HCT116 (cell line): ENCODE data around the gene NEURL1. TPM values are rescaled to one million over a fixed set of nuclear protein-coding genes. Genes with fewer than 3 reads are reported as not detected.
"Not testable (repeated sequence)": the region's sequence is repeated elsewhere in the genome, so short reads cannot be mapped to it uniquely, and the experiment has no call there.

Source experiments
- ATAC-seq: fragments of 200-7000 bp; cut with Tn5 transposase; 2 replicates; pipeline ENCODE4 v1.9.1; 2020; ENCODE audit warnings: mild to moderate bottlenecking, moderate library complexity
- BruUV-seq: library from RNA; stranded (reverse); fragments of 400-500 nt; replicated peaks from 2 replicates; lab custom pipeline; 2021; lab: Mats Ljungman, UMichigan
- CTCF ChIA-PET: fragments of 300-600 bp; sonication (Branson Sonifier 250); formaldehyde crosslinking; loops from one replicate; lab custom pipeline; 2021; ENCODE audit warnings: antibody characterized with exemption; lab: Charles Lee
- POLR2A ChIA-PET: fragments of 300-600, 350-600 bp; sonication (Branson Sonifier 250); formaldehyde crosslinking; loops from one replicate; lab custom pipeline; 2021; ENCODE audit warnings: antibody characterized with exemption; lab: Charles Lee
- RAD21 ChIA-PET, 2 experiments: fragments of 300-600 bp; sonication (Branson Sonifier 250); formaldehyde crosslinking; loops; one replicate each; lab custom pipeline; 2023; ENCODE audit warnings: low total read pairs in 2 of 2; ENCODE audit not compliant: uncharacterized antibody in 2 of 2, unreplicated experiment in 2 of 2, low non-redundant PET in 1 of 2; lab: Charles Lee
- DNase-seq: peaks from one replicate; pipeline ENCODE4 v3.0.0-alpha.2; 2010; ENCODE audit warnings: low read depth, low spot score
- H2AFZ ChIP-seq: fragments of 200-600 bp; shearing (Covaris generic), sonication (generic); 2 replicates; pipeline ENCODE4 v1.6.1; 2017; ENCODE audit warnings: low read depth, mixed run types, mixed read lengths, antibody characterized with exemption, low read length; ENCODE audit not compliant: poor library complexity, severe bottlenecking
- H3K27ac ChIP-seq: 2 replicates; pipeline ENCODE4 v1.5.1; 2012; ENCODE audit warnings: low read depth, low read length
- H3K27me3 ChIP-seq: fragments of 200-600 bp; sonication (generic); 2 replicates; pipeline ENCODE4 v1.6.1; 2016; ENCODE audit warnings: mixed run types, low read length, mixed read lengths; ENCODE audit not compliant: insufficient read depth
- H3K36me3 ChIP-seq, 2 experiments: fragments of 200-500 bp in 1 of 2; fragments of 200-600 bp in 1 of 2; sonication (Bioruptor generic) in 1 of 2; sonication (generic) in 1 of 2; 2 replicates each; pipeline versions ENCODE4 v1.5.1 to v1.6.1; 2014 to 2016; ENCODE audit warnings: low read length in 2 of 2, inconsistent platforms in 1 of 2, mixed read lengths in 1 of 2, mixed run types in 1 of 2; ENCODE audit not compliant: insufficient read depth in 2 of 2, control insufficient read depth in 1 of 2
- H3K4me1 ChIP-seq, 2 experiments: fragments of 200-600 bp in 1 of 2; sonication (generic) in 1 of 2; 2 replicates each; pipeline versions ENCODE4 v1.5.1 to v1.6.1; 2012 to 2017; ENCODE audit warnings: low read length in 2 of 2, inconsistent platforms in 1 of 2, mild to moderate bottlenecking in 1 of 2, mixed read lengths in 1 of 2, mixed run types in 1 of 2, moderate library complexity in 1 of 2; ENCODE audit not compliant: insufficient read depth in 2 of 2, control insufficient read depth in 1 of 2
- H3K4me2 ChIP-seq: fragments of 200-600 bp; sonication (generic); 2 replicates; pipeline ENCODE4 v1.6.1; 2017; ENCODE audit warnings: mixed run types, low read length, mixed read lengths
- H3K4me3 ChIP-seq, 2 experiments: fragments of 200-600 bp in 1 of 2; sonication (generic) in 1 of 2; replicated peaks in 1 of 2; 2 replicates each; pipeline ENCODE4 v1.5.1; 2011 to 2016; ENCODE audit warnings: low read length in 2 of 2, control low read depth in 1 of 2, low read depth in 1 of 2, mild to moderate bottlenecking in 1 of 2, mixed read lengths in 1 of 2, mixed run types in 1 of 2
- H3K79me2 ChIP-seq: fragments of 200-600 bp; sonication (generic); 2 replicates; pipeline ENCODE4 v1.6.1; 2017; ENCODE audit warnings: mild to moderate bottlenecking, mixed run types, low read length, moderate library complexity, mixed read lengths; ENCODE audit not compliant: insufficient read depth
- H3K9ac ChIP-seq: fragments of 200-600 bp; sonication (generic); 2 replicates; pipeline ENCODE4 v1.6.1; 2016; ENCODE audit warnings: low read length, mixed read lengths
- H3K9me2 ChIP-seq: fragments of 200-600 bp; sonication (generic), shearing (Covaris generic); 2 replicates; pipeline ENCODE4 v1.6.1; 2017; ENCODE audit warnings: mixed run types, mild to moderate bottlenecking, moderate library complexity; ENCODE audit not compliant: insufficient read depth
- H3K9me3 ChIP-seq, 2 experiments: fragments of 200-500 bp in 1 of 2; fragments of 200-600 bp in 1 of 2; sonication (Bioruptor generic) in 1 of 2; sonication (generic) in 1 of 2; 2 replicates each; pipeline ENCODE4 v1.6.1; 2014 to 2017; ENCODE audit warnings: low read length in 2 of 2, mixed read lengths in 2 of 2, inconsistent platforms in 1 of 2, low read depth in 1 of 2, mild to moderate bottlenecking in 1 of 2, mixed run types in 1 of 2, moderate library complexity in 1 of 2; ENCODE audit not compliant: control insufficient read depth in 1 of 2, insufficient read depth in 1 of 2
- H4K20me1 ChIP-seq: fragments of 200-600 bp; sonication (generic), shearing (Covaris generic); 2 replicates; pipeline ENCODE4 v1.6.1; 2017; ENCODE audit warnings: mixed run types, mild to moderate bottlenecking, moderate library complexity; ENCODE audit not compliant: insufficient read depth
- CTCF ChIP-seq, 3 experiments: fragments of 200-600 bp in 1 of 3; sonication (generic) in 1 of 3; IDR thresholded peaks in 2 of 3; conservative IDR thresholded peaks in 1 of 3; 2 replicates each; pipeline ENCODE4 v1.5.1; 2012 to 2017; ENCODE audit warnings: low read depth in 2 of 3, low read length in 2 of 3, antibody characterized with exemption in 1 of 3, borderline replicate concordance in 1 of 3, control low read depth in 1 of 3, mild to moderate bottlenecking in 1 of 3, mixed read lengths in 1 of 3, mixed run types in 1 of 3, moderate library complexity in 1 of 3; ENCODE audit not compliant: insufficient read depth in 1 of 3
- ELF1 ChIP-seq: IDR thresholded peaks from 2 replicates; pipeline ENCODE4 v1.6.1; 2012; ENCODE audit warnings: low read depth, borderline replicate concordance
- EZH2 ChIP-seq: fragments of 200-600 bp; sonication (generic); IDR thresholded peaks from 2 replicates; pipeline ENCODE4 v1.6.1; 2017; ENCODE audit warnings: antibody characterized with exemption, mixed run types
- JUND ChIP-seq: IDR thresholded peaks from 2 replicates; pipeline ENCODE4 v1.6.1; 2012
- SIN3A ChIP-seq: IDR thresholded peaks from 2 replicates; pipeline ENCODE4 v1.6.1; 2012; ENCODE audit warnings: low read depth
- SP1 ChIP-seq: IDR thresholded peaks from 2 replicates; pipeline ENCODE4 v1.6.1; 2012; ENCODE audit warnings: low read depth
- ZFX ChIP-seq: fragments of 450-650 bp; IDR thresholded peaks from 2 replicates; pipeline ENCODE4 v1.6.1; 2017
- intact Hi-C: fragments of 100-400 bp; cut with micrococcal nuclease; formaldehyde crosslinking; loops from 2 replicates; pipeline ENCODE4 v1.10.0; 2022
- total RNA-seq: library from RNA; stranded (reverse); gene quantifications from one replicate; pipeline ENCODE4 v1.2.1, GENCODE V29; 2021; ENCODE audit not compliant: unreplicated experiment

The NEURL1 gene
- total RNA-seq, 1 experiment from 2014 or later: 1.4 TPM

GRCh38 chr10:103608056-103608455 lies 114.6 kb downstream of the NEURL1 start:
- intact Hi-C loops, H3K9me3 ChIP-seq, H3K4me1 ChIP-seq, ATAC-seq, CTCF ChIA-PET, H3K36me3 ChIP-seq, H3K4me3 ChIP-seq, H3K79me2 ChIP-seq, RAD21 ChIA-PET, H3K9me2 ChIP-seq, H3K4me2 ChIP-seq, DNase-seq, BruUV-seq, H3K9ac ChIP-seq, H2AFZ ChIP-seq, POLR2A ChIA-PET, H3K27ac ChIP-seq, H4K20me1 ChIP-seq, H3K27me3 ChIP-seq: not testable (repeated sequence)

GRCh38 chr10:103609231-103610082 lies 116.0 kb downstream of the NEURL1 start:
- RAD21 ChIA-PET: no interaction called here
- BruUV-seq: no TSS peak
- no peaks in the 10 kb centered on the region for H3K9me3 ChIP-seq
- no peaks in the 10 kb centered on the region for H4K20me1 ChIP-seq
- no peak for DNase-seq
- CTCF ChIA-PET: interaction anchor here (0.7 to 0.8 kb wide), 2 partner anchors 22 to 614 kb away, joined by 3 to 4 read pairs; no protein-coding TSS in a partner anchor
- intact Hi-C loops: no loop called here
- POLR2A ChIA-PET: no interaction called here
- no peak for ATAC-seq
- no peak overlapping the region for H3K4me3 ChIP-seq
- no peak overlapping the region for H3K27ac ChIP-seq
- no peak overlapping the region for H3K9ac ChIP-seq
- no peaks in the 10 kb centered on the region for H3K79me2 ChIP-seq
- TF ChIP-seq ELF1: no peak
- no peak for TF ChIP-seq CTCF (IDR thresholded peaks at IDR 0.05 in 2 of 3, conservative IDR thresholded peaks at IDR 0.05 in 1 of 3; ENCODE audit: borderline replicate concordance in 1 of 3, insufficient read depth in 1 of 3, low read depth in 2 of 3, low read length in 2 of 3)
- TF ChIP-seq EZH2: no peak
- TF ChIP-seq SIN3A: no peak
- no peak for TF ChIP-seq JUND
- no peak for TF ChIP-seq SP1
- no peak for TF ChIP-seq ZFX
- H3K36me3 ChIP-seq: no peaks in the 10 kb centered on the region
- H2AFZ ChIP-seq: no peak overlapping the region
- no peak overlapping the region for H3K4me2 ChIP-seq
- no peaks in the 10 kb centered on the region for H3K27me3 ChIP-seq
- no peaks in the 10 kb centered on the region for H3K9me2 ChIP-seq
- peaks cover 0 to 5% of the 10 kb centered on the region in 2 experiments; a peak in 1 of 4 replicates for H3K4me1 ChIP-seq
